Vagina (tissue), 2 donors: ENCODE measurements around the gene PRKCQ.

ENCODE experiments used
- POLR2A ChIP-seq, 2 donors: fragments of 450-650 bp; IDR thresholded peaks; one replicate each; pipeline ENCODE4 v1.6.1; 2017; ENCODE audit warnings: antibody characterized with exemption in 2 of 2, mild to moderate bottlenecking in 2 of 2, moderate library complexity in 2 of 2
- TF ChIP-seq, protein P1 (sequence below), 3 experiments: fragments of 450-650 bp in 2 of 3; fragments of 200-600 bp in 1 of 3; sonication (generic) in 1 of 3; IDR thresholded peaks; one replicate each; pipeline ENCODE4 v1.5.1; 2017 to 2019; ENCODE audit warnings: antibody characterized with exemption in 3 of 3, mild to moderate bottlenecking in 2 of 3, moderate library complexity in 2 of 3

DNA sequence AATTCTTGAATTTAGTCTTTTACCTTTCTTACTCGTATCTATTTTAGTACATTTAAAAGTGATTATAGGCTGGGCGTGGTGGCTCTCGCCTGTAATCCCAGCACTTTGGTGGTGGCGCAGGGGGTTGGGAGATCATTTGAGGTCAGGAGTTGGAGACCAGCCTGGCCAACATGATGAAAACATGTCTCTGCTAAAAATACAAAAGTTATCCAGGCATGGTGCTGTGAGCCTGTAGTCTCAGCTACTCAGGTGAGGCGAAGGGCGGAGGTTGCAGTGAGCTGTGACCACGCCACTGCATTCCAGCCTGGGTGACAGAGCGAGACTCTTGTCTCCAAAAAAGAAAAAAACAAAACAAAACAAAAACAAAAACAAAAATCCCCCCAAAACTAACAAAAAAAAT is 12.2 kb downstream of the PRKCQ start:
- TF ChIP-seq, protein P1, sequence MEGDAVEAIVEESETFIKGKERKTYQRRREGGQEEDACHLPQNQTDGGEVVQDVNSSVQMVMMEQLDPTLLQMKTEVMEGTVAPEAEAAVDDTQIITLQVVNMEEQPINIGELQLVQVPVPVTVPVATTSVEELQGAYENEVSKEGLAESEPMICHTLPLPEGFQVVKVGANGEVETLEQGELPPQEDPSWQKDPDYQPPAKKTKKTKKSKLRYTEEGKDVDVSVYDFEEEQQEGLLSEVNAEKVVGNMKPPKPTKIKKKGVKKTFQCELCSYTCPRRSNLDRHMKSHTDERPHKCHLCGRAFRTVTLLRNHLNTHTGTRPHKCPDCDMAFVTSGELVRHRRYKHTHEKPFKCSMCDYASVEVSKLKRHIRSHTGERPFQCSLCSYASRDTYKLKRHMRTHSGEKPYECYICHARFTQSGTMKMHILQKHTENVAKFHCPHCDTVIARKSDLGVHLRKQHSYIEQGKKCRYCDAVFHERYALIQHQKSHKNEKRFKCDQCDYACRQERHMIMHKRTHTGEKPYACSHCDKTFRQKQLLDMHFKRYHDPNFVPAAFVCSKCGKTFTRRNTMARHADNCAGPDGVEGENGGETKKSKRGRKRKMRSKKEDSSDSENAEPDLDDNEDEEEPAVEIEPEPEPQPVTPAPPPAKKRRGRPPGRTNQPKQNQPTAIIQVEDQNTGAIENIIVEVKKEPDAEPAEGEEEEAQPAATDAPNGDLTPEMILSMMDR (IDR thresholded peaks at IDR 0.05) = no peak
- no peak for TF ChIP-seq POLR2A (IDR thresholded peaks at IDR 0.05)
